HepG2 (cell line): ENCODE data around the gene FOXK2. TPM values are rescaled to one million over a fixed set of nuclear protein-coding genes. Genes with fewer than 3 reads are reported as not detected.

ENCODE experiments used
- AGO2 ChIP-seq: fragments of 200-400 bp; formaldehyde crosslinking; optimal IDR thresholded peaks from 2 replicates; pipeline ENCODE3; 2017; ENCODE audit warnings: mild to moderate bottlenecking, low read depth, low read length, moderate library complexity
- GATA4 ChIP-seq: sonication (generic); IDR thresholded peaks from 2 replicates; pipeline ENCODE4 v1.6.1; 2016; ENCODE audit warnings: antibody characterized with exemption, low read depth, borderline replicate concordance
- IRF2 ChIP-seq: IDR thresholded peaks from 2 replicates; pipeline ENCODE4 v1.6.1; 2018; ENCODE audit warnings: missing genetic modification reagents, missing compliant biosample characterization
- KDM5A ChIP-seq: fragments of 200-600 bp; sonication (generic); IDR thresholded peaks from 2 replicates; pipeline ENCODE4 v1.7.0; 2018; ENCODE audit warnings: antibody characterized with exemption, mild to moderate bottlenecking, low read length, borderline replicate concordance
- KLF6 ChIP-seq: IDR thresholded peaks from 2 replicates; pipeline ENCODE4 v1.8.0; 2016; ENCODE audit warnings: missing biosample characterization, missing genetic modification reagents
- MBNL3 ChIP-seq: fragments of 250-450 bp; sonication (Bioruptor Pico); conservative IDR thresholded peaks from 2 replicates; pipeline ENCODE4 v1.8.0; 2022; ENCODE audit warnings: mild to moderate bottlenecking, inconsistent platforms
- MED8 ChIP-seq: sonication (generic); formaldehyde crosslinking; IDR thresholded peaks from 2 replicates; pipeline ENCODE4 v1.8.1; 2023; ENCODE audit warnings: mild to moderate bottlenecking, missing genetic modification reagents; ENCODE audit not compliant: insufficient replicate concordance
- MXD1 ChIP-seq: sonication (generic); formaldehyde crosslinking; IDR thresholded peaks from 2 replicates; pipeline ENCODE4 v1.4.0; 2020; ENCODE audit warnings: mild to moderate bottlenecking, missing genetic modification reagents
- PRDM4 ChIP-seq: sonication (generic); formaldehyde crosslinking; IDR thresholded peaks from 2 replicates; pipeline ENCODE4 v1.9.0; 2021; ENCODE audit warnings: missing genetic modification reagents, borderline replicate concordance
- RBAK ChIP-seq: sonication (generic); formaldehyde crosslinking; IDR thresholded peaks from 2 replicates; pipeline ENCODE4 v1.5.1; 2020; ENCODE audit warnings: mild to moderate bottlenecking, missing genetic modification reagents
- TFAP4 ChIP-seq: sonication (generic); IDR thresholded peaks from 2 replicates; pipeline ENCODE4 v1.6.1; 2016; ENCODE audit warnings: low read depth, borderline replicate concordance
- TRIM24 ChIP-seq: sonication (generic); formaldehyde crosslinking; IDR thresholded peaks from 2 replicates; pipeline ENCODE4 v1.8.0; 2022; ENCODE audit warnings: mild to moderate bottlenecking, missing genetic modification reagents
- ZBTB7B ChIP-seq: sonication (generic); formaldehyde crosslinking; IDR thresholded peaks from 2 replicates; pipeline ENCODE4 v1.4.0; 2020; ENCODE audit warnings: missing genetic modification reagents
- ZNF274 ChIP-seq: sonication (generic); formaldehyde crosslinking; IDR thresholded peaks from 2 replicates; pipeline ENCODE4 v1.5.1; 2020; ENCODE audit warnings: mild to moderate bottlenecking, missing genetic modification reagents
- ZNF33A ChIP-seq: sonication (generic); formaldehyde crosslinking; IDR thresholded peaks from 2 replicates; pipeline ENCODE4 v1.5.1; 2020; ENCODE audit warnings: missing genetic modification reagents, mild to moderate bottlenecking, moderate library complexity, borderline replicate concordance
- ZNF354B ChIP-seq: sonication (generic); formaldehyde crosslinking; IDR thresholded peaks from 2 replicates; pipeline ENCODE4 v1.8.0; 2022; ENCODE audit warnings: mild to moderate bottlenecking, missing genetic modification reagents
- ZNF768 ChIP-seq: sonication (generic); formaldehyde crosslinking; IDR thresholded peaks from 2 replicates; pipeline ENCODE4 v1.4.0; 2020; ENCODE audit warnings: missing genetic modification reagents
- ZNF776 ChIP-seq: sonication (generic); formaldehyde crosslinking; IDR thresholded peaks from 2 replicates; pipeline ENCODE4 v1.4.0; 2020; ENCODE audit warnings: mild to moderate bottlenecking, missing genetic modification reagents
- polyA plus RNA-seq, 8 experiments: library from polyadenylated mRNA; depleted of rRNA in 3 of 8; stranded (reverse) in 7 of 8; unstranded in 1 of 8; fragments of >200 nt; fragmentation: Illumina TruSeq in 4 of 8; extraction: Trizol in 4 of 8; gene quantifications; 2 replicates each; pipeline versions ENCODE4 v1.2.1 to v1.2.3, GENCODE V29; 2011 to 2016; ENCODE audit warnings: low read depth in 4 of 8, missing spikeins in 1 of 8, mixed read lengths in 1 of 8; ENCODE audit not compliant: insufficient read depth in 1 of 8
- total RNA-seq, 5 experiments: library from RNA; depleted of rRNA; stranded (reverse); fragments of >200 nt; fragmentation: Illumina TruSeq; extraction: Trizol; gene quantifications; 2 replicates each; pipeline ENCODE4 v1.2.3, GENCODE V29; 2016; ENCODE audit warnings: low read depth in 1 of 5
- TF ChIP-seq, protein P1 (sequence below): sonication (generic); formaldehyde crosslinking; IDR thresholded peaks from 2 replicates; pipeline ENCODE4 v1.4.0; 2020; ENCODE audit warnings: missing genetic modification reagents
- TF ChIP-seq, protein P2 (sequence below): sonication (generic); formaldehyde crosslinking; IDR thresholded peaks from 2 replicates; pipeline ENCODE4 v1.4.0; 2020; ENCODE audit warnings: missing genetic modification reagents

FOXK2 gene
- total and polyA plus RNA-seq, 2 of the 13 experiments (the other 11 are each of a cell fraction or from before 2014, with no cell fraction given), result 67.1 to 67.2 TPM

DNA sequence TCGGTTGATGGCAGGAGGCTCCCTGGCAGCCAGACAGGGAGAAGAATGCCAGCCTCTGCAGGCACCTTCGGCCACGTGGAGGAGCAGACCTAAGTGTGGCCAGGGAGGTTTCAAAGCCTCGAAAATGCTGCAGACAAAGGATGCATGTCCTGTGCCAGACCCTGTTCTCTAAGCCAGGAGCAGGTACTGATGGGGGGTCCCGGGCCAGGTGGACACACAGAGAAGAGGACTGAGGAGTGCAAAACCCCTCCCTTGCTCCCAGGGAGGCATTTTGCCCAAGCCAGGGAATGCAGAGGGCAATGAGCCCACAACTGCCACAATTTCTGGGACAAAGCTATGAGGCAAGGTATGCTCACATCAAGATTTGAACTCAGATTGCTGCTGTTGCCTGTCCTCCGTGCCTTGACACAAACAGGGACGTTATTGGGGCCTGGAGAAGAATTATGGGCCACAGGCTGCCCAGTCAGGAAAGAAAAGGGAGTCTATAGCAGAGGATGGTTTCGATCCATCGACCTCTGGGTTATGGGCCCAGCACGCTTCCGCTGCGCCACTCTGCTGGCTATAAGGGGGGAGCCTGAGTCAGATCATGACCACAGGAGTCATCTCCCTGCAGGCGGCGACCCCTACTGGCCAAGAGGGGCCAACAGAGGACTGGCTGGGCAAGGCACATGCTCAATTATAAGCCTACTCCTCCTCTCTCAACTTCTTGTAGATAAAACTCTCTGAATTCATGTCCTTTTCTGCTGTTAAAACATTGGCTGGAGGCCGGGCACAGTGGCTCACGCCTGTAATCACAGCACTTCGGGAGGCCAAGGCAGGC is 25.1 kb upstream of the FOXK2 start (continued):
- TF ChIP-seq ZNF776 (CRISPR knock-in tag) (no peak; the same call in 1 of the 2 replicates), TFAP4 (peak; percentile 33; the same call in 1 of the 2 replicates), KLF6 (CRISPR knock-in tag) (0 out of 2 replicates have a peak, but pooled peaks have one; percentile 38), MXD1 (peak; percentile 65; the same call in 1 of the 2 replicates), MED8 (CRISPR knock-in tag) (no peak), ZNF768 (CRISPR knock-in tag) (peak; percentile 68), GATA4 (no peak), PRDM4 (no peak), AGO2 (no peak), RBAK (CRISPR knock-in tag) (no peak), ZBTB7B (peak; percentile 84), TRIM24 (CRISPR knock-in tag) (no peak), ZNF274 (CRISPR knock-in tag) (peak; percentile 62; the same call in 1 of the 2 replicates), IRF2 (CRISPR knock-in tag) (peak; percentile 85; the same call in 1 of the 2 replicates), ZNF33A (no peak; the same call in 1 of the 2 replicates), ZNF354B (no peak), MBNL3 (no peak), KDM5A (peak; percentile 28; the same call in 1 of the 2 replicates)
- TF ChIP-seq, protein P1, sequence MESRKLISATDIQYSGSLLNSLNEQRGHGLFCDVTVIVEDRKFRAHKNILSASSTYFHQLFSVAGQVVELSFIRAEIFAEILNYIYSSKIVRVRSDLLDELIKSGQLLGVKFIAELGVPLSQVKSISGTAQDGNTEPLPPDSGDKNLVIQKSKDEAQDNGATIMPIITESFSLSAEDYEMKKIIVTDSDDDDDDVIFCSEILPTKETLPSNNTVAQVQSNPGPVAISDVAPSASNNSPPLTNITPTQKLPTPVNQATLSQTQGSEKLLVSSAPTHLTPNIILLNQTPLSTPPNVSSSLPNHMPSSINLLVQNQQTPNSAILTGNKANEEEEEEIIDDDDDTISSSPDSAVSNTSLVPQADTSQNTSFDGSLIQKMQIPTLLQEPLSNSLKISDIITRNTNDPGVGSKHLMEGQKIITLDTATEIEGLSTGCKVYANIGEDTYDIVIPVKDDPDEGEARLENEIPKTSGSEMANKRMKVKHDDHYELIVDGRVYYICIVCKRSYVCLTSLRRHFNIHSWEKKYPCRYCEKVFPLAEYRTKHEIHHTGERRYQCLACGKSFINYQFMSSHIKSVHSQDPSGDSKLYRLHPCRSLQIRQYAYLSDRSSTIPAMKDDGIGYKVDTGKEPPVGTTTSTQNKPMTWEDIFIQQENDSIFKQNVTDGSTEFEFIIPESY, result peak; percentile 93
- TF ChIP-seq, protein P2, sequence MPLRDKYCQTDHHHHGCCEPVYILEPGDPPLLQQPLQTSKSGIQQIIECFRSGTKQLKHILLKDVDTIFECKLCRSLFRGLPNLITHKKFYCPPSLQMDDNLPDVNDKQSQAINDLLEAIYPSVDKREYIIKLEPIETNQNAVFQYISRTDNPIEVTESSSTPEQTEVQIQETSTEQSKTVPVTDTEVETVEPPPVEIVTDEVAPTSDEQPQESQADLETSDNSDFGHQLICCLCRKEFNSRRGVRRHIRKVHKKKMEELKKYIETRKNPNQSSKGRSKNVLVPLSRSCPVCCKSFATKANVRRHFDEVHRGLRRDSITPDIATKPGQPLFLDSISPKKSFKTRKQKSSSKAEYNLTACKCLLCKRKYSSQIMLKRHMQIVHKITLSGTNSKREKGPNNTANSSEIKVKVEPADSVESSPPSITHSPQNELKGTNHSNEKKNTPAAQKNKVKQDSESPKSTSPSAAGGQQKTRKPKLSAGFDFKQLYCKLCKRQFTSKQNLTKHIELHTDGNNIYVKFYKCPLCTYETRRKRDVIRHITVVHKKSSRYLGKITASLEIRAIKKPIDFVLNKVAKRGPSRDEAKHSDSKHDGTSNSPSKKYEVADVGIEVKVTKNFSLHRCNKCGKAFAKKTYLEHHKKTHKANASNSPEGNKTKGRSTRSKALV, result peak; percentile 56; the same call in 1 of the 2 replicates
